22Rv1 (cell line): ENCODE measurements around the gene GGT1.

Experiments
- ZFX ChIP-seq: fragments of 450-650 bp; IDR thresholded peaks from 2 replicates; pipeline ENCODE4 v1.6.1; 2017; ENCODE audit warnings: antibody characterized with exemption, borderline replicate concordance
- TF ChIP-seq, protein P1 (sequence below): fragments of 450-650 bp; IDR thresholded peaks from 2 replicates; pipeline ENCODE4 v1.5.1; 2017; ENCODE audit warnings: mild to moderate bottlenecking

- TF ChIP-seq, protein P1, sequence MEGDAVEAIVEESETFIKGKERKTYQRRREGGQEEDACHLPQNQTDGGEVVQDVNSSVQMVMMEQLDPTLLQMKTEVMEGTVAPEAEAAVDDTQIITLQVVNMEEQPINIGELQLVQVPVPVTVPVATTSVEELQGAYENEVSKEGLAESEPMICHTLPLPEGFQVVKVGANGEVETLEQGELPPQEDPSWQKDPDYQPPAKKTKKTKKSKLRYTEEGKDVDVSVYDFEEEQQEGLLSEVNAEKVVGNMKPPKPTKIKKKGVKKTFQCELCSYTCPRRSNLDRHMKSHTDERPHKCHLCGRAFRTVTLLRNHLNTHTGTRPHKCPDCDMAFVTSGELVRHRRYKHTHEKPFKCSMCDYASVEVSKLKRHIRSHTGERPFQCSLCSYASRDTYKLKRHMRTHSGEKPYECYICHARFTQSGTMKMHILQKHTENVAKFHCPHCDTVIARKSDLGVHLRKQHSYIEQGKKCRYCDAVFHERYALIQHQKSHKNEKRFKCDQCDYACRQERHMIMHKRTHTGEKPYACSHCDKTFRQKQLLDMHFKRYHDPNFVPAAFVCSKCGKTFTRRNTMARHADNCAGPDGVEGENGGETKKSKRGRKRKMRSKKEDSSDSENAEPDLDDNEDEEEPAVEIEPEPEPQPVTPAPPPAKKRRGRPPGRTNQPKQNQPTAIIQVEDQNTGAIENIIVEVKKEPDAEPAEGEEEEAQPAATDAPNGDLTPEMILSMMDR: no peak
- TF ChIP-seq ZFX: no peak
Measured at GRCh38 chr22:24583221-24584165, 19.5 kb upstream of the GGT1 start.
